GM12875 (cell line): Measurements from ENCODE around the gene TRMT1.
A peak's percentile ranks its signal among the peaks of the same experiment; 100 is the strongest.

ENCODE experiments used
- H3K4me3 ChIP-seq: one replicate; pipeline ENCODE4 v1.5.1; 2011; ENCODE audit warnings: low read depth, low read length, control low read depth
- TF ChIP-seq, protein P1 (sequence below): IDR thresholded peaks from 2 replicates; pipeline ENCODE4 v1.5.1; 2011; ENCODE audit warnings: low read depth, mild to moderate bottlenecking, control low read depth, inconsistent platforms, low read length, moderate library complexity, borderline replicate concordance; ENCODE audit not compliant: insufficient read depth

The TRMT1 gene

GRCh38 chr19:13098277-13099072 lies 18.1 kb downstream of the TRMT1 start:
- peak overlapping the region; percentile 40 for H3K4me3 ChIP-seq
- TF ChIP-seq, protein P1, sequence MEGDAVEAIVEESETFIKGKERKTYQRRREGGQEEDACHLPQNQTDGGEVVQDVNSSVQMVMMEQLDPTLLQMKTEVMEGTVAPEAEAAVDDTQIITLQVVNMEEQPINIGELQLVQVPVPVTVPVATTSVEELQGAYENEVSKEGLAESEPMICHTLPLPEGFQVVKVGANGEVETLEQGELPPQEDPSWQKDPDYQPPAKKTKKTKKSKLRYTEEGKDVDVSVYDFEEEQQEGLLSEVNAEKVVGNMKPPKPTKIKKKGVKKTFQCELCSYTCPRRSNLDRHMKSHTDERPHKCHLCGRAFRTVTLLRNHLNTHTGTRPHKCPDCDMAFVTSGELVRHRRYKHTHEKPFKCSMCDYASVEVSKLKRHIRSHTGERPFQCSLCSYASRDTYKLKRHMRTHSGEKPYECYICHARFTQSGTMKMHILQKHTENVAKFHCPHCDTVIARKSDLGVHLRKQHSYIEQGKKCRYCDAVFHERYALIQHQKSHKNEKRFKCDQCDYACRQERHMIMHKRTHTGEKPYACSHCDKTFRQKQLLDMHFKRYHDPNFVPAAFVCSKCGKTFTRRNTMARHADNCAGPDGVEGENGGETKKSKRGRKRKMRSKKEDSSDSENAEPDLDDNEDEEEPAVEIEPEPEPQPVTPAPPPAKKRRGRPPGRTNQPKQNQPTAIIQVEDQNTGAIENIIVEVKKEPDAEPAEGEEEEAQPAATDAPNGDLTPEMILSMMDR = no peak

- H3K4me3 ChIP-seq = peak overlapping the region; percentile 16
- TF ChIP-seq, protein P1 = no peak
These were observed 18.9 kb downstream of the TRMT1 start for GRCh38 chr19:13097463-13098258.

GRCh38 chr19:13097033-13097462 lies 19.5 kb downstream of the TRMT1 start:
- TF ChIP-seq, protein P1 = no peak
- no peak overlapping the region for H3K4me3 ChIP-seq

DNA sequence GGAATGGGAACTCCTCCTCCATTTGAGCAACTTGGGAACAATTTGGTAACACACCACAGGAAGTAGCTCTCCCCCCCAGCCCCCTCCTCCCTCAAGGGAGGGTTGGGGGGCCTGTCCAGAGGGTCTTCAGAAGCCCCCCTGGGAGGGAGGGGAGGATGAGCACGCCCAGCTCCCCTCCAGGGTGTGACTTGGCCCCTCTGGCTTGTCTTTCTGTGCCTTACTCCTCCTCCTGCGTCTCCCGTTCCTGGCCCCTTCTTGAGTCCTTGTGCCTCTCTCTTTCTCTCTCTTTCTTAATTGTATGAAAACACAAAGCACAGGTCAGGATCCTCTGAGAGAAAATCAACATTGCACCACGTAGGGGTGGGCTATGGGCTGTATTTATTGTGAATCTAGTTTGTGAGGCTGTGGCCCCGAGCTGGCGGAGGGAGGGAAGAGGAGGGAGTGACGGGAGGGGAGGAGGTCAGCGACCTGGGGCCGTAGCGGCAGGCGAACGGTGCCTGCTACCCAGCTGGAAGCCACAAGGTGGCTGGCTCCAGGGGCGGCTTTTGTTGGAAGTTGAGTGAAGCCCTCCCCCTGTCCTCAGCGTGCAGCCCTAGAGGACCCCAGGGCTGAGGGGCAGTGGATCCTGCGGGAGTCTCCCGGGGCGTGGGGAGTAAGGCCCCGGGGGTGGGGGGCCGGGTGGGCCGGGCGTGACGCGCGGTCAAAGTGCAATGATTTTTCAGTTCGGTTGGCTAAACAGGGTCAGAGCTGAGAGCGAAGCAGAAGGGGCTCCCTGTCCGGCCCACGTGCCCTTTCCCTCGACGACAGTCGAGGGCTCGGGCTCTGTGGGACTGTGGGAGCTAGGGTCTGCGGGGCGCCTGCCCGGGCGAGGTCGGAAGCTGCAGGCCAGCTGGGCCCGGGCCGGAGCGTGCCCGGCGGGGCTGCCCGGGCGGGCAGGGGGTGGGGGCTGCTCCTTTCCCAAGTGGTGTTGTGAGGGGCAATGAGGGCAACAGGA lies 20.3 kb downstream of the TRMT1 start:
- TF ChIP-seq, protein P1 = peak; percentile 26; the same call in 1 of the 2 replicates
- peak overlapping the region; percentile 7 for H3K4me3 ChIP-seq

GRCh38 chr19:13095393-13095784 lies 21.2 kb downstream of the TRMT1 start:
- TF ChIP-seq, protein P1 = no peak
- H3K4me3 ChIP-seq = peak overlapping the region; percentile 14

DNA sequence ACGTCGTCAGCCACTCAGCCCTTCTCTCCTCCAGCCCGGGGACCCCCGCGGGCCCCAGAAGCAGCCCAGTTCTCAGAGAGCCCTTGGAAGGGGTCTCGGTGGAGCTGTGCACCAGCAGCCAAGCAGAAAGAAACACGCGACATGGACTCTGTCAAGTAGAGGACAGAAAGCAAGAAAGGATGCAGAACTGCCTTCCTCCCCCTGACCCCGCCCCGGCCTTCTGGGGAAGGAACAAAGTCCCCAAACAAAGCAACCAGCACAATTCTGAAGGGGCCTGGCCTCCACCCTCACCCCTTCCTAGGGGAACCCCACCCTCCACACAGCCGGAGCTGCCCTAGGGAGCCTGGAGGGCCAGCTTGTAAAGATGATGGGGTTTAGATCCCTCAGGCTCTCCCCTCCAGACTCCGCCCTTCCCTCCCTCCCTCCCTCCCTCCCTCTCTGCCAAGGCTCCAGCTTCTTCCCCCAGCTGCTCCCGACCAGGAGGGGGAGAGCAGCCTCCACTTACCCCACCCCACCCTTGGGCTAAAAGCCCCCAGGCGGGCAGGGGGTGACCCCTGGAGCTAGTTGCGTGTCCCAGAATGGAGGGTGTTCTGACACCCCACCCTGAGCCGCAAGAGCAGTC lies 21.7 kb downstream of the TRMT1 start:
- TF ChIP-seq, protein P1 = no peak
- H3K4me3 ChIP-seq = peak overlapping the region; percentile 14
